Ectodermal cell (in vitro differentiated cells): ENCODE measurements around the gene TBCE.
"Not testable (repeated sequence)": the region's sequence is repeated elsewhere in the genome, so short reads cannot be mapped to it uniquely, and the experiment has no call there.

ENCODE experiments used
- H3K27ac ChIP-seq: 2 replicates; pipeline ENCODE4 v1.7.0; 2013; ENCODE audit warnings: mild to moderate bottlenecking, low read depth, low read length; ENCODE audit not compliant: insufficient read depth, poor library complexity, severe bottlenecking
- H3K27me3 ChIP-seq: 2 replicates; pipeline ENCODE4 v1.7.0; 2013; ENCODE audit warnings: mild to moderate bottlenecking, low read length; ENCODE audit not compliant: insufficient read depth, control insufficient read depth, poor library complexity, severe bottlenecking
- H3K36me3 ChIP-seq: one replicate; pipeline ENCODE4 v1.7.0; 2013; ENCODE audit warnings: low read length; ENCODE audit not compliant: control insufficient read depth, insufficient read depth
- H3K4me1 ChIP-seq: one replicate; pipeline ENCODE4 v1.7.0; 2013; ENCODE audit warnings: low read length; ENCODE audit not compliant: control insufficient read depth, insufficient read depth
- H3K4me3 ChIP-seq: 2 replicates; pipeline ENCODE4 v1.7.0; 2013; ENCODE audit warnings: low read depth, low read length, control low read depth; ENCODE audit not compliant: insufficient read depth
- H3K9me3 ChIP-seq: 2 replicates; pipeline ENCODE4 v1.7.0; 2013; ENCODE audit warnings: mild to moderate bottlenecking, low read length, moderate library complexity; ENCODE audit not compliant: control insufficient read depth
- WGBS, 2 experiments: methylation state at CpG; one replicate each; pipeline ENCODE4 v1.1.7; 2013; ENCODE audit warnings: missing lambda C conversion rate in 2 of 2; 5-methylcytosine and 5-hydroxymethylcytosine counted together

Gene TBCE

DNA sequence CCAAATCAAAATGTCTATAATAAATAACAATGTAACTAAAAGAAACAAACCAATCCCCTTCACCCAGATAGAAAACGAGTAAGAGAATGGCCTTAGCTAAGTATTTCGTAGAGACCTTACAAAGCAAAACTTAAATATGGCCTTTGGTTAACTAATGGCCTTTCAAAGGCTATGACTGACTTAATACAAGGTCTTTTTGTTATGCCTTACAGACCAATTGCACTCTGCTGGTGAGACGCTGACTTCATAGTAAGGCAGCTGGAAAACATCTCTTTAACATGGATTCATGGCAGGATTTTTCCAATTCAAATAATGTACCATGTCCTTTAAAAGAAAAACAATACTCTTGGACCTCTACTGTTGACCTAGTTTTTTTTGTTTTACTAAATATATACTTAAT lies 15.8 kb upstream of the TBCE start:
- no peak overlapping the region for H3K27ac ChIP-seq
- H3K36me3 ChIP-seq = no peaks in the 10 kb centered on the region
- H3K4me1 ChIP-seq = no peaks in the 10 kb centered on the region
- no peak overlapping the region for H3K4me3 ChIP-seq
- 89 to 94% methylated on average over 3 of the region's 3 CpGs for WGBS, 2 experiments
- H3K27me3 ChIP-seq = no peaks in the 10 kb centered on the region
- H3K9me3 ChIP-seq = no peaks in the 10 kb centered on the region

DNA sequence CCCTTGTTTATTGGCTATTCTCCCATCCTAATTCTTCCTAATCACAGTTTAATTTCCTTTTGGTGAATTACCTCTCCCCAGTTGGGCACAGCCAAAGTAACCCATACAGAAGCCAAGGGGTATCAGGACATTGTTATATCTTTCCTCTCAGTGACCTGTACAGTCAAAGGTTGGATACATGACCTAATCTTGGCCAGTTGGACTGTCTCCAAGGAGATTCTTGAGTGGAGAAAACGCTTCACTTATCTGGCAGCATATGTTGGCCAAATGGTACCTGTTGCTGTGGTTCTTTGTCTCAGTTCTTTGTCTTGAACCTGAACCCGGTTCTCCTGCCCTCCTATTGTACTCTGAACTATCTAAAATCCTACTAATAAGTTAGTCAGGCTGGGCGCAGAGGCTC lies 15.3 kb upstream of the TBCE start:
- H3K4me1 ChIP-seq = no peaks in the 10 kb centered on the region
- no peaks in the 10 kb centered on the region for H3K36me3 ChIP-seq
- no peak overlapping the region for H3K4me3 ChIP-seq
- H3K27me3 ChIP-seq = no peaks in the 10 kb centered on the region
- no peaks in the 10 kb centered on the region for H3K9me3 ChIP-seq
- WGBS, 2 experiments = 76 to 77% methylated on average over 3 of the region's 3 CpGs
- H3K27ac ChIP-seq = no peak overlapping the region

DNA sequence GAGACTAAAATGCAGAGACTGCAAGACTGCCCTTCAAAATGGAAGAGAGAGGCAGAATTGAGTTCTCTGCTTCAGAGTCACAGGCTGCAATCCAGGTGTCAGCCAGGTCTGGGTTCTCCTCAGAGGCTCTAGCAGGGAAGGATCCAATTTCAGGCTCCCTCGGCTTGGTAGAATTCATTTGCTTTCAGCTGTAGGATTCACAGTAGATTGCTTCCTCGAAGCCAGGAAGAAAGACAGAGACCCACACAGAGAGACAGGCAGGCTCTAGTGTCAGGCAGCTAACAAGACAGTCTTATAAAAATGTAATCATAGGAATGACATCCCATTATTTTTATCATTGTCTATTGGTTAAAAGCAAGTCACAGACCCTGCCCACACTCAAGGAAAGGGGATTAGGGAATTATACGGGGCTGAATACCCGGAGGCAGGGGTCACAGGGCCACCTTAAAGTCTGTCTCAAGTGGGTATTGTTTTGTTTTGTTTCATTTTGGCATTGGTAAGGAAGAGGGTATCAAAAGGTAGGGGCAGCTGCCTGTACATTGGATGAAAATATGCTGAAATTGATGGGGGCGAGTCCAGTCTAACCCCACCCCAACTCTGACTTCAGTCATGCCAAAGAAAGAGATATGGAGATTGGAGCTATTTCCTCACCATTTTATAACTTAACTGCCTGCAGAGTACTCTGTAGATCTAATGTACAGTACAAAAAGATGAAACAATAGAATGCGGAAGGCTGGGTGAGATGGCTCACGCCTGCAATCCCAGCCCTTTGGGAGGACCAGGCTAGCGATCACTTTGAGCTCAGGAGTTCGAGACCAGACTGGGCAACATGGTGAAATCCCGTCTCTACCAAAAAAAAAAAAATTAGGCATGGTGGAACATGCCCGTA lies 9.5 kb upstream of the TBCE start:
- no peak overlapping the region for H3K27ac ChIP-seq

DNA sequence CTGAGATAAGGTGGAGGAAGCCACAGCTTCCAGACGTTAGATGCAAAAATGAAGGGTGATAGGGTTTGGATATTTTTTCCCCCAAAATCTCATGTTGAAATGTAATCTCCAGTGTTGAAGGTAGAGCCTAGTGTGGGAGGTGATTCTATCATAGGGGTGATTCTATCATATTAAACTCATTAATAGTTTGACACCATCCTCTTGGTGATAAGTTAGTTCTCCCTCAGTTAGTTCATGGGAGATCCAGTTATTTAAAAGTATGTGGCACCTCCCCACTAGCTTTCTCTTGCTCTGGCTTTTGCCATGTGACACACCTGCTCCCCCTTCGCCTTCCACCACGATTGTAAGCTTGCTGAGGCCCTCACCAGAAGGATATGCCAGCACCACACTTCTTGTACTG lies 8.3 kb upstream of the TBCE start:
- Histone ChIP-seq H3K27ac (no peak overlapping the region), H3K9me3 (no peaks in the 10 kb centered on the region), H3K27me3 (no peaks in the 10 kb centered on the region), H3K4me3 (no peak overlapping the region), H3K4me1 (peaks cover 2% of the 10 kb centered on the region), H3K36me3 (no peaks in the 10 kb centered on the region)
- 87 to 90% methylated on average over 3 of the region's 3 CpGs for WGBS, 2 experiments

More for the DNA sequence above, 9.5 kb upstream of the TBCE start:
- H3K36me3 ChIP-seq = no peaks in the 10 kb centered on the region
- no peak overlapping the region for H3K4me3 ChIP-seq
- no peaks in the 10 kb centered on the region for H3K9me3 ChIP-seq
- WGBS, 2 experiments = 73 to 77% methylated on average over 11 of the region's 11 CpGs
- no peaks in the 10 kb centered on the region for H3K27me3 ChIP-seq
- peaks cover 2% of the 10 kb centered on the region for H3K4me1 ChIP-seq

DNA sequence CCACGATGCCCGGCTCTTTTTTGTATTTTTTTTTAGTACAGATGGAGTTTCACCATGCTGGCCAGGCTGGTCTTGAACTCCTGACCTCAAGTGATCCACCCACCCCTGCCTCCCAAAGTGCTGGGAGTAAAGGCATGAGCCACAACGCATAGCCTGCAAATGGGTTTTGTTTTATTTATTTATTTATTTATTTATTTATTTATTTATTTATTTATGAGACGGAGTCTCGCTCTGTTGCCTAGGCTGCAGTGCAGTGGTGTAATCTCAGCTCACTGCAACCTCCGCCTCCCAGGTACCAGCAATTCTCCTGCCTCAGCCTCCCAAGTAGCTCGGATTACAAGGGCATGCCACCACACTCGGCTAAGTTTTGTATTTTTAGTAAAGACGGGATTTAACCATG lies 3.0 kb upstream of the TBCE start:
- H3K9me3 ChIP-seq, H3K36me3 ChIP-seq, H3K27ac ChIP-seq, H3K4me1 ChIP-seq, H3K4me3 ChIP-seq, H3K27me3 ChIP-seq: not testable (repeated sequence)
- 95 to 97% methylated on average over 8 of the region's 9 CpGs for WGBS, 2 experiments

DNA sequence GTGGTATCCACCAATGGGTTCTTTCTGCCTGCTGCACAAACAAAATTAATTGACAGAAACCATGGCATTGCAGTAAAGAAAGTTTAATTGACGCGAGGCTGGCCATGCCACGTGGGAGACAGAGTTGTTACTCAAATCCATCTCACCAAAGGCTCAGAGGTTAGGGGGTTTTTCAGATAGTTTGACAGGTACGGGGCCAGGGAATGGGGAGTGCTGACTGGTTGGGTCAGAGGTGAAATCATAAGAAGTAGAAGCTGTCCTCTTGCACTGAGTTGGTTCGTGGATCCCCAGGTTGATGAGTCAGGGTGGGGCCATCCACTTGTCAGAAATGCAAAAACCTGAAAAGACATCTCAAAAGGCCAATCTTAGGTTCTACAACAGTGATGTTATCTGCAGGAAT lies 941 bp upstream of the TBCE start:
- Histone ChIP-seq H3K27ac (no peak overlapping the region), H3K36me3 (no peaks in the 10 kb centered on the region), H3K4me3 (no peak overlapping the region), H3K4me1 (peaks cover 3% of the 10 kb centered on the region), H3K27me3 (no peaks in the 10 kb centered on the region), H3K9me3 (no peaks in the 10 kb centered on the region)
- WGBS, 2 experiments = 91 to 92% methylated on average over 5 of the region's 5 CpGs

DNA sequence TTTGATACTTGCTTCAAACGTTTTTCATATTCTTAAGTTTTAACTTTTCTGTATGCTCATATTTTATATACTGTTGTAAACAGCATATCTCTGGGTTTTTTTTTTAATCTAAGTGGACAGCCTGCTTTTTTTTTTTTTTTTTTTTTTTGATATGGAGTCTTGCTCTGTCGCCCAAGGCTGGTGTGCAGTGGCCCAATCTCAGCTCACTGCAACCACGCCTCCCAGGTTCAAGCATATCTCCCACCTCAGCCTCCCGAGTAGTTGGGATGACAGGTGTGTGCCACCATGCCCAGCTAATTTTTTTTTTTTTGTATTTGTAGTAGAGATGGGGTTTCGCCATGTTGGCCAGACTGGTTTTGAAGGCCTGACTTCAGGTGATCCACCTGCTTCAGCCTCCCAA lies 1.2 kb downstream of the TBCE start:
- Histone ChIP-seq H3K36me3 (no peaks in the 10 kb centered on the region), H3K4me3 (peak overlapping the region; percentile 85), H3K27ac (no peak overlapping the region), H3K27me3 (no peaks in the 10 kb centered on the region), H3K4me1 (peaks cover 3% of the 10 kb centered on the region), H3K9me3 (no peaks in the 10 kb centered on the region)
- WGBS, 2 experiments = 93% methylated on average over 4 of the region's 5 CpGs

DNA sequence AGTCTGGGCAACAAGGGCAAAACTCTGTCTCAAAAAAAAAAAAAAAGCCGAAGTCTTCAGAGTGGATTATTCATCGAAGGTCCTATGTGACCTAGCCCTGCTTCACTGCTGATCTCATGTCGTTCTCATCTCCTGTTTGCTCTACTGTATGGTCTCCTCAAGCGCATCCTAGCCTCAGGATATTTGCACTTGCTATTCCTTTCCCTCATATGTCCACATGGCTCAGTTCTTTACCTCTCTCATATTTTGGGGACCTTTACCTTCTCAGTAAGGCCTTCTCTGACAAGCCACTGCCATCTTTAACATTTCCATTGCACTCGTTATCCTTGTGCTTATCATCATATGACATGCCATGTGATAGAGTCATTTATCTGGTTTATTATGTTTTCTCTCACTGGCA lies 2.6 kb downstream of the TBCE start:
- H3K4me1 ChIP-seq = peaks cover 3% of the 10 kb centered on the region
- no peak overlapping the region for H3K4me3 ChIP-seq
- no peaks in the 10 kb centered on the region for H3K36me3 ChIP-seq
- H3K27ac ChIP-seq = no peak overlapping the region
- H3K9me3 ChIP-seq = no peaks in the 10 kb centered on the region
- no peaks in the 10 kb centered on the region for H3K27me3 ChIP-seq
- 89 to 93% methylated on average over 4 to 5 of the region's 5 CpGs for WGBS, 2 experiments

DNA sequence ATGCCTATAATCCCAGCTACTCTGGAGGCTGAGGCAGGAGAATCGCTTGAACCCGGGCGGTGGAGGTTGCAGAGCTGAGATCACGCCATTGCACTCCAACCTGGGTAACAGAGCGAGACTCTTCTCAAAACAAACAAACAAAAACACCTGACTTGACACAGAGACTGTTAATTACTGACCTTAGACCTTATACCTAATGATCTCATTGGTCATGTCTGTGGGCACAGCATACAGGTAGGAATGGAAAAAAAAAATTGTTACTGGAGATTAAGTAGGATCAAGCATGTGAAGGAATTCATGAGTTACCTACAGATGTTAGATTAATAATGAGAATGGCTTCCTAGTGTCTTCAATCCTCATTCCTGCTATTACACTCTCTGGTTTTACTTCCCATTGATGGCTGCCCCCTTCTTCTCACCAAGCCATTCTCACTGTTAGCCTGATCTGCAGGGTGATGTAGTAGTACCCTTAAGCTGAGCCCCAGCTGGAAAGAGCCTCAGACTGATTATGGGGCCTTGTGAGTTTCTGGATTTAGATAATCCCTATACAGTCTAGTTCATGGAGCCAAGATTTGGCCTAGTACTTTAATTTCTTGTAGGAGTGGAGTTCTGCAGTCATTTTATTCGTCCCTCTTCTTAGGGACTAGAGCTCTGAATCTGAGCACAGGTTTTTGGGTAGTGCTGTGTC lies 8.8 kb downstream of the TBCE start:
- no peaks in the 10 kb centered on the region for H3K9me3 ChIP-seq
- no peak overlapping the region for H3K27ac ChIP-seq
- H3K4me3 ChIP-seq = no peak overlapping the region
- no peaks in the 10 kb centered on the region for H3K4me1 ChIP-seq
- no peaks in the 10 kb centered on the region for H3K27me3 ChIP-seq
- peaks cover 6% of the 10 kb centered on the region for H3K36me3 ChIP-seq
- 97 to 98% methylated on average over 6 of the region's 6 CpGs for WGBS, 2 experiments

DNA sequence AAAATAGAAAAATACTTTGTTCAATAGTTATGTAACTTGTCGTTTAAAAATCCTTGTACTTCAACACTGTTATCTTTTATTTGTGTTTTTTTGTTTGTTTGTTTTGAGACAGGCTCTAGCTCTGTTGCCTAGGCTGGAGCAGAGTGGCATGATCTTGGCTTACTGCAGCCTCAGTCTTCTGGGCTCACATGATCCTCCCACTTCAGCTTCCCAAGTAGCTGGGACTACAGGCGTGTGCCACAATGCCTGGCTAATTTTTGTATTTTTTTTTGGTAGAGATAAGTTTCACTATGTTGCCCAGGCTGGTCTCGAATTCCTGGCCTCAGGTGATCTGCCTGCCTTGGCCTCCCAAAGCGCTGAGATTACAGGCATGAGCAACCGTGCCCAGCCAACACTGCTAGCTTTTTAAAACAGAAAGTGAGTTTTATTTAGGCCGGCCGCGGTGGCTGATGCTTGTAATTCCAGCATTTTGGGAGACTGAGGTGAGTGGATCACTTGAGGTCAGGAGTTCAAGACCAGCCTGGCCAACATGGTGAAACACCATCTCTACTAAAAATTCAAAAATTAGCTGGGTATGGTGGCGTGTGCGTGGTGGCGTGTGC lies 11.0 kb downstream of the TBCE start:
- H3K4me1 ChIP-seq, H3K9me3 ChIP-seq, H3K4me3 ChIP-seq, H3K27me3 ChIP-seq, H3K27ac ChIP-seq, H3K36me3 ChIP-seq: not testable (repeated sequence)
- 93 to 95% methylated on average over 10 to 11 of the region's 11 CpGs for WGBS, 2 experiments
